ENCODE results near the gene MRPS27.

DNA sequence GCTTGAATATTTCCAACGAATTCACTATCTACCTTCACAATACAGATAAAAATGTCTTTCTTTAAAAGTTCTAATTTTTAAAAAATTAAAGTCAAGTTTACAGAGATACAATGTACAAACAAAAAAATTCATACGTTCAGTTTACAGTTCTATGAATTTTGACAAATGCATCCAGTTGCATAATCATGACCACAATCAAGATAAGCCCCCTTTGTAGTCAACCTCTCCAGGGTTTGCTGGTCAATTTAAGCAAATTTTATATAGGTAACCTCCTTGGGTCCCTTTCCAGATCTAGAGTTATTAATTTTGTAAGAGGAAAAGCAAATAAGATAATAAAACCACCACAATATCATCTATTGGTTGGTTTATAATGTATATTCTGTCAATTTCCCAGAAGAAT is 76.3 kb downstream of the MRPS27 start:
- TF ChIP-seq, protein P1, sequence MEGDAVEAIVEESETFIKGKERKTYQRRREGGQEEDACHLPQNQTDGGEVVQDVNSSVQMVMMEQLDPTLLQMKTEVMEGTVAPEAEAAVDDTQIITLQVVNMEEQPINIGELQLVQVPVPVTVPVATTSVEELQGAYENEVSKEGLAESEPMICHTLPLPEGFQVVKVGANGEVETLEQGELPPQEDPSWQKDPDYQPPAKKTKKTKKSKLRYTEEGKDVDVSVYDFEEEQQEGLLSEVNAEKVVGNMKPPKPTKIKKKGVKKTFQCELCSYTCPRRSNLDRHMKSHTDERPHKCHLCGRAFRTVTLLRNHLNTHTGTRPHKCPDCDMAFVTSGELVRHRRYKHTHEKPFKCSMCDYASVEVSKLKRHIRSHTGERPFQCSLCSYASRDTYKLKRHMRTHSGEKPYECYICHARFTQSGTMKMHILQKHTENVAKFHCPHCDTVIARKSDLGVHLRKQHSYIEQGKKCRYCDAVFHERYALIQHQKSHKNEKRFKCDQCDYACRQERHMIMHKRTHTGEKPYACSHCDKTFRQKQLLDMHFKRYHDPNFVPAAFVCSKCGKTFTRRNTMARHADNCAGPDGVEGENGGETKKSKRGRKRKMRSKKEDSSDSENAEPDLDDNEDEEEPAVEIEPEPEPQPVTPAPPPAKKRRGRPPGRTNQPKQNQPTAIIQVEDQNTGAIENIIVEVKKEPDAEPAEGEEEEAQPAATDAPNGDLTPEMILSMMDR (IDR thresholded peaks at IDR 0.05): no peak
- no peak for TF ChIP-seq ZFX (IDR thresholded peaks at IDR 0.05; ENCODE audit: borderline replicate concordance)

Data from 22Rv1 (cell line).